ENCODE data around the gene CELF2. TPM values are rescaled to one million over a fixed set of nuclear protein-coding genes. Genes with fewer than 3 reads are reported as not detected.

The CELF2 gene
- total RNA-seq, 1 experiment from 2014 or later = not detected

- no peak overlapping the region for H3K4me3 Mint-ChIP-seq (ENCODE audit: low read depth, unreplicated experiment)
- intact Hi-C loops (cut with micrococcal nuclease; ENCODE audit: unreplicated experiment) = no loop called here
- no peak for TF ChIP-seq CTCF (IDR thresholded peaks at IDR 0.05; ENCODE audit: unreplicated experiment)
- no TSS peak for BruUV-seq (replicated peaks)
- no peak overlapping the region for H3K27ac Mint-ChIP-seq (ENCODE audit: unreplicated experiment)
- CTCF ChIA-PET = no interaction called here
- no peak for DNase-seq
- no peaks in the 10 kb centered on the region for H3K4me1 Mint-ChIP-seq (ENCODE audit: low read depth, unreplicated experiment)
- H3K27me3 Mint-ChIP-seq (ENCODE audit: unreplicated experiment) = no peaks in the 10 kb centered on the region
- H3K36me3 Mint-ChIP-seq (ENCODE audit: insufficient read depth, unreplicated experiment) = no peaks in the 10 kb centered on the region
- peaks cover 6% of the 10 kb centered on the region for H3K9me3 Mint-ChIP-seq (ENCODE audit: low read depth, unreplicated experiment)
Observed at GRCh38 chr10:11004144-11005077, 13.3 kb upstream of the CELF2 start.

- intact Hi-C loops (cut with micrococcal nuclease; ENCODE audit: unreplicated experiment) = no loop called here
- no peak for DNase-seq
- BruUV-seq (replicated peaks) = no TSS peak
- TF ChIP-seq CTCF (IDR thresholded peaks at IDR 0.05; ENCODE audit: unreplicated experiment) = no peak
- peaks cover 6% of the 10 kb centered on the region for H3K9me3 Mint-ChIP-seq (ENCODE audit: low read depth, unreplicated experiment)
- no peaks in the 10 kb centered on the region for H3K27me3 Mint-ChIP-seq (ENCODE audit: unreplicated experiment)
- no peaks in the 10 kb centered on the region for H3K4me1 Mint-ChIP-seq (ENCODE audit: low read depth, unreplicated experiment)
- no peaks in the 10 kb centered on the region for H3K36me3 Mint-ChIP-seq (ENCODE audit: insufficient read depth, unreplicated experiment)
- no peak overlapping the region for H3K27ac Mint-ChIP-seq (ENCODE audit: unreplicated experiment)
- CTCF ChIA-PET = interaction anchor here (0.6 to 1.0 kb wide), 2 partner anchors 10 to 654 kb away, joined by 3 to 4 read pairs; no protein-coding TSS in a partner anchor
- no peak overlapping the region for H3K4me3 Mint-ChIP-seq (ENCODE audit: low read depth, unreplicated experiment)
Observed at GRCh38 chr10:11005725-11006427, 11.8 kb upstream of the CELF2 start.

GRCh38 chr10:11006428-11006825 is 11.2 kb upstream of the CELF2 start:
- H3K4me1 Mint-ChIP-seq (ENCODE audit: low read depth, unreplicated experiment) = no peaks in the 10 kb centered on the region
- no peaks in the 10 kb centered on the region for H3K27me3 Mint-ChIP-seq (ENCODE audit: unreplicated experiment)
- H3K36me3 Mint-ChIP-seq (ENCODE audit: insufficient read depth, unreplicated experiment) = no peaks in the 10 kb centered on the region
- DNase-seq = no peak
- BruUV-seq (replicated peaks) = no TSS peak
- no peak for TF ChIP-seq CTCF (IDR thresholded peaks at IDR 0.05; ENCODE audit: unreplicated experiment)
- H3K9me3 Mint-ChIP-seq (ENCODE audit: low read depth, unreplicated experiment) = peaks cover 6% of the 10 kb centered on the region
- no peak overlapping the region for H3K4me3 Mint-ChIP-seq (ENCODE audit: low read depth, unreplicated experiment)
- intact Hi-C loops (cut with micrococcal nuclease; ENCODE audit: unreplicated experiment) = no loop called here
- H3K27ac Mint-ChIP-seq (ENCODE audit: unreplicated experiment) = no peak overlapping the region
- CTCF ChIA-PET = interaction anchor here (1.0 kb wide), 1 partner anchor 9 kb away, joined by 4 read pairs; no protein-coding TSS in a partner anchor

- Mint-ChIP-seq H3K4me3 (ENCODE audit: low read depth, unreplicated experiment) (no peak overlapping the region), H3K27me3 (ENCODE audit: unreplicated experiment) (peaks cover 4% of the 10 kb centered on the region), H3K9me3 (ENCODE audit: low read depth, unreplicated experiment) (peaks cover 8% of the 10 kb centered on the region), H3K4me1 (ENCODE audit: low read depth, unreplicated experiment) (no peaks in the 10 kb centered on the region), H3K36me3 (ENCODE audit: insufficient read depth, unreplicated experiment) (no peaks in the 10 kb centered on the region), H3K27ac (ENCODE audit: unreplicated experiment) (no peak overlapping the region)
- no peak for DNase-seq
- CTCF ChIA-PET = no interaction called here
- no peak for TF ChIP-seq CTCF (IDR thresholded peaks at IDR 0.05; ENCODE audit: unreplicated experiment)
- intact Hi-C loops (cut with micrococcal nuclease; ENCODE audit: unreplicated experiment) = no loop called here
- no TSS peak for BruUV-seq (replicated peaks)
Observed at GRCh38 chr10:11007476-11008020, 10.1 kb upstream of the CELF2 start.
